ENCODE data around the gene MGP.

GRCh38 chr12:14931359-14931758 lies 45.7 kb upstream of the MGP start:
- TF ChIP-seq CTCF (IDR thresholded peaks at IDR 0.05 in 4 of 5, conservative IDR thresholded peaks at IDR 0.05 in 1 of 5) (no peak), POLR2A (IDR thresholded peaks at IDR 0.05) (no peak)
